A673 (cell line): ENCODE results near the gene CDC42BPB. TPM values are rescaled to one million over a fixed set of nuclear protein-coding genes. Genes with fewer than 3 reads are reported as not detected.

Experiments used
- BruUV-seq: library from RNA; stranded (reverse); fragments of 400-500 nt; replicated peaks from 2 replicates; lab custom pipeline; 2021; lab: Mats Ljungman, UMichigan
- CTCF ChIA-PET: fragments of 300-600 bp; sonication (Branson Sonifier 250); formaldehyde crosslinking; loops from one replicate; lab custom pipeline; 2022; ENCODE audit warnings: antibody characterized with exemption; lab: Charles Lee
- POLR2A ChIA-PET: fragments of 300-600 bp; sonication (Branson Sonifier 250); formaldehyde crosslinking; loops from one replicate; lab custom pipeline; 2022; ENCODE audit warnings: antibody characterized with exemption; ENCODE audit not compliant: low non-redundant PET; lab: Charles Lee
- DNase-seq: peaks from one replicate; pipeline ENCODE4 v3.0.0-alpha.2; 2015; ENCODE audit warnings: low spot score
- H3K27ac ChIP-seq: fragments of 200-600 bp; sonication (generic); 2 replicates; pipeline ENCODE4 v1.5.1; 2016; ENCODE audit warnings: mixed run types, low read depth, mild to moderate bottlenecking, mixed read lengths, antibody characterized with exemption, low read length; ENCODE audit not compliant: poor library complexity, severe bottlenecking
- H3K27me3 ChIP-seq: fragments of 200-600 bp; sonication (generic); replicated peaks from 2 replicates; pipeline ENCODE4 v1.6.1; 2017; ENCODE audit warnings: mixed run types, low read depth, mild to moderate bottlenecking, mixed read lengths, antibody characterized with exemption, low read length; ENCODE audit not compliant: insufficient read depth, poor library complexity
- H3K36me3 ChIP-seq: fragments of 200-600 bp; sonication (generic); 2 replicates; pipeline ENCODE4 v1.6.1; 2016; ENCODE audit warnings: mixed run types, mild to moderate bottlenecking, mixed read lengths, antibody characterized with exemption, low read length; ENCODE audit not compliant: insufficient read depth, poor library complexity, severe bottlenecking
- H3K4me1 ChIP-seq: fragments of 200-600 bp; sonication (generic); 2 replicates; pipeline ENCODE4 v1.6.1; 2017; ENCODE audit warnings: mixed run types, mild to moderate bottlenecking, mixed read lengths, antibody characterized with exemption, low read length; ENCODE audit not compliant: insufficient read depth, poor library complexity, severe bottlenecking
- H3K4me3 ChIP-seq: fragments of 200-600 bp; sonication (generic); 2 replicates; pipeline ENCODE4 v1.5.1; 2016; ENCODE audit warnings: low read depth, mixed run types, mild to moderate bottlenecking, mixed read lengths, low read length; ENCODE audit not compliant: poor library complexity, severe bottlenecking
- H3K9me3 ChIP-seq: fragments of 200-600 bp; sonication (generic); 2 replicates; pipeline ENCODE4 v1.6.1; 2016; ENCODE audit warnings: mixed run types, low read depth, mild to moderate bottlenecking, mixed read lengths, antibody characterized with exemption, low read length; ENCODE audit not compliant: poor library complexity, severe bottlenecking
- CTCF ChIP-seq: fragments of 300-800, 200-600 bp; sonication (generic); conservative IDR thresholded peaks from 2 replicates; pipeline ENCODE4 v1.5.1; 2017; ENCODE audit warnings: low read depth, mild to moderate bottlenecking, antibody characterized with exemption, low read length, moderate library complexity, mixed read lengths
- EZH2 ChIP-seq: fragments of 200-600 bp; sonication (generic); IDR thresholded peaks from 2 replicates; pipeline ENCODE4 v1.6.1; 2017; ENCODE audit warnings: borderline replicate concordance, low read depth, mild to moderate bottlenecking, mixed read lengths, antibody characterized with exemption, low read length; ENCODE audit not compliant: poor library complexity, severe bottlenecking
- intact Hi-C: fragments of 100-400 bp; cut with micrococcal nuclease; formaldehyde crosslinking; loops from one replicate; pipeline ENCODE4 v1.10.0; 2022; ENCODE audit not compliant: unreplicated experiment
- total RNA-seq: library from RNA; stranded (reverse); gene quantifications from 2 replicates; pipeline ENCODE4 v1.2.3, GENCODE V29; 2021

CDC42BPB gene
- total RNA-seq, 1 experiment from 2014 or later = 103 TPM

- no TSS peak for BruUV-seq
- ChIA-PET POLR2A (no interaction called here), CTCF (no interaction called here)
- intact Hi-C loops = no loop called here
- no peaks in the 10 kb centered on the region for H3K9me3 ChIP-seq
- peaks cover 2% of the 10 kb centered on the region for H3K4me1 ChIP-seq
- no peak for DNase-seq
- TF ChIP-seq EZH2 (no peak), CTCF (no peak)
- H3K4me3 ChIP-seq = no peak overlapping the region
- H3K36me3 ChIP-seq = peaks cover 3% of the 10 kb centered on the region
- no peaks in the 10 kb centered on the region for H3K27me3 ChIP-seq
- H3K27ac ChIP-seq = peak overlapping the region; percentile 24
Measured at GRCh38 chr14:103008126-103008525, 49.2 kb downstream of the CDC42BPB start.

- no TSS peak for BruUV-seq
Measured at GRCh38 chr14:103007555-103007954, 49.8 kb downstream of the CDC42BPB start.

GRCh38 chr14:103006991-103007520 is 50.3 kb downstream of the CDC42BPB start:
- peaks cover 6% of the 10 kb centered on the region for H3K36me3 ChIP-seq

More at GRCh38 chr14:103007555-103007954, 49.8 kb downstream of the CDC42BPB start:
- ChIA-PET POLR2A (no interaction called here), CTCF (no interaction called here)
- TF ChIP-seq EZH2 = no peak
- no peak for TF ChIP-seq CTCF
- intact Hi-C loops = no loop called here
- DNase-seq = no peak
- no peaks in the 10 kb centered on the region for H3K27me3 ChIP-seq
- no peak overlapping the region for H3K4me3 ChIP-seq
- peaks cover 2% of the 10 kb centered on the region for H3K4me1 ChIP-seq
- no peaks in the 10 kb centered on the region for H3K9me3 ChIP-seq
- no peak overlapping the region for H3K27ac ChIP-seq
- H3K36me3 ChIP-seq = peaks cover 3% of the 10 kb centered on the region

More at GRCh38 chr14:103006991-103007520, 50.3 kb downstream of the CDC42BPB start:
- H3K9me3 ChIP-seq = no peaks in the 10 kb centered on the region
- BruUV-seq = no TSS peak
- H3K4me1 ChIP-seq = peaks cover 2% of the 10 kb centered on the region
- TF ChIP-seq CTCF = no peak
- no peak for TF ChIP-seq EZH2
- H3K27ac ChIP-seq = no peak overlapping the region
- no peaks in the 10 kb centered on the region for H3K27me3 ChIP-seq
- ChIA-PET POLR2A (no interaction called here), CTCF (no interaction called here)
- intact Hi-C loops = no loop called here
- no peak for DNase-seq
- H3K4me3 ChIP-seq = no peak overlapping the region
